Endothelial cell (in vitro differentiated cells): ENCODE results near the gene EVI2B. TPM values are rescaled to one million over a fixed set of nuclear protein-coding genes. Genes with fewer than 3 reads are reported as not detected.

Experiments used
- DNase-seq: peaks from one replicate; pipeline ENCODE4 v3.0.0; 2021; ENCODE audit warnings: low spot score
- H3K27ac Mint-ChIP-seq: one replicate; pipeline ENCODE4 v1.8.0; 2021; ENCODE audit warnings: mixed read lengths, inconsistent platforms; ENCODE audit not compliant: unreplicated experiment
- H3K27me3 Mint-ChIP-seq: one replicate; pipeline ENCODE4 v1.8.0; 2021; ENCODE audit warnings: mild to moderate bottlenecking, moderate library complexity, mixed read lengths, inconsistent platforms; ENCODE audit not compliant: unreplicated experiment
- H3K36me3 Mint-ChIP-seq: one replicate; pipeline ENCODE4 v1.8.0; 2021; ENCODE audit warnings: mild to moderate bottlenecking, low read depth, mixed read lengths, inconsistent platforms; ENCODE audit not compliant: unreplicated experiment
- H3K4me1 Mint-ChIP-seq: one replicate; pipeline ENCODE4 v1.8.0; 2021; ENCODE audit warnings: mild to moderate bottlenecking, mixed read lengths, inconsistent platforms; ENCODE audit not compliant: unreplicated experiment
- H3K4me3 Mint-ChIP-seq: one replicate; pipeline ENCODE4 v1.8.0; 2021; ENCODE audit warnings: mild to moderate bottlenecking, mixed read lengths, inconsistent platforms; ENCODE audit not compliant: unreplicated experiment
- H3K9me3 Mint-ChIP-seq: one replicate; pipeline ENCODE4 v1.8.0; 2021; ENCODE audit warnings: mixed read lengths, inconsistent platforms; ENCODE audit not compliant: unreplicated experiment
- CTCF ChIP-seq: fragments of 200-600 bp; sonication (generic); IDR thresholded peaks from one replicate; pipeline ENCODE4 v1.5.0; 2021; ENCODE audit warnings: antibody characterized with exemption; ENCODE audit not compliant: unreplicated experiment
- total RNA-seq: library from RNA; stranded (reverse); fragmentation: NEBNext Ultra II Directional; extraction: Animal tissue kit (Norgen Biotek cat#: 25700); gene quantifications from one replicate; pipeline ENCODE4 v1.2.1, GENCODE V29; 2021; ENCODE audit not compliant: unreplicated experiment

Gene EVI2B
- total RNA-seq, 1 donor from 2014 or later = not detected

- no peak for DNase-seq
- Mint-ChIP-seq H3K4me3 (no peak overlapping the region), H3K27ac (peak overlapping the region; percentile 54), H3K27me3 (no peaks in the 10 kb centered on the region), H3K36me3 (peaks cover 13% of the 10 kb centered on the region), H3K4me1 (peaks cover 12% of the 10 kb centered on the region), H3K9me3 (no peaks in the 10 kb centered on the region)
- TF ChIP-seq CTCF = no peak
Measured at GRCh38 chr17:31274252-31274651, 39.6 kb downstream of the EVI2B start.

- Mint-ChIP-seq H3K27me3 (no peaks in the 10 kb centered on the region), H3K27ac (no peak overlapping the region), H3K4me3 (no peak overlapping the region), H3K36me3 (peaks cover 17% of the 10 kb centered on the region), H3K9me3 (no peaks in the 10 kb centered on the region), H3K4me1 (peaks cover 16% of the 10 kb centered on the region)
- DNase-seq = no peak
- TF ChIP-seq CTCF = no peak
Measured at GRCh38 chr17:31273516-31273915, 40.3 kb downstream of the EVI2B start.

- no peaks in the 10 kb centered on the region for H3K9me3 Mint-ChIP-seq
- peaks cover 21% of the 10 kb centered on the region for H3K36me3 Mint-ChIP-seq
- H3K4me3 Mint-ChIP-seq = no peak overlapping the region
- TF ChIP-seq CTCF = no peak
- no peaks in the 10 kb centered on the region for H3K27me3 Mint-ChIP-seq
- no peak overlapping the region for H3K27ac Mint-ChIP-seq
- DNase-seq = no peak
- H3K4me1 Mint-ChIP-seq = peaks cover 16% of the 10 kb centered on the region
Measured at GRCh38 chr17:31272803-31273202, 41.1 kb downstream of the EVI2B start.

GRCh38 chr17:31272236-31272635, 41.6 kb downstream of the EVI2B start:
- Mint-ChIP-seq H3K27ac (no peak overlapping the region), H3K9me3 (no peaks in the 10 kb centered on the region), H3K36me3 (peaks cover 26% of the 10 kb centered on the region), H3K4me1 (peaks cover 16% of the 10 kb centered on the region), H3K27me3 (no peaks in the 10 kb centered on the region), H3K4me3 (no peak overlapping the region)
- DNase-seq = no peak
- no peak for TF ChIP-seq CTCF

GRCh38 chr17:31269578-31269983, 44.3 kb downstream of the EVI2B start:
- peaks cover 13% of the 10 kb centered on the region for H3K4me1 Mint-ChIP-seq
- H3K9me3 Mint-ChIP-seq = no peaks in the 10 kb centered on the region
- no peak for TF ChIP-seq CTCF
- peak overlapping the region; percentile 91 for H3K27ac Mint-ChIP-seq
- H3K36me3 Mint-ChIP-seq = peaks cover 28% of the 10 kb centered on the region
- H3K27me3 Mint-ChIP-seq = no peaks in the 10 kb centered on the region
- no peak overlapping the region for H3K4me3 Mint-ChIP-seq
- peak; percentile 12 for DNase-seq
